NCI-H446 (cell line): ENCODE data around the gene BLACAT1.
"Not testable (repeated sequence)": the region's sequence is repeated elsewhere in the genome, so short reads cannot be mapped to it uniquely, and the experiment has no call there.

Experiments
- DNase-seq, 2 experiments: peaks; one replicate each; lab custom pipeline; 2025; lab: John Stamatoyannopoulos, UW

The BLACAT1 gene

DNA sequence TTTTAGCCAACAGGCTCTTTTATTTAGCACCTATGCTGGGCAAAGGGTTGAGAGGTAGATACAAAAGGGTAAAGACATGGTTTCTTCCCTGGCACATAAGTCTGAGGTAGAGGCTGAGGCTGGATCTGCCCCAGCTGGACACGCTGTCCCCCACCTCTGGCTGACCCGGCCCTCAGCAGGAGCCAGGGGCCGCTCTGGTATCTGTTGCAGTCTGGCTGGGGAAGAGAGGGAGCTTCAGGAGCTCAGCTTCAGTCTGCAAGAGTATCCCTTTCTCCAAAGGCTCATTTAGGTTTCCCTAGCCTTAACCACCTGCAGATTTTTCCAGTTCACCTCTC, 14.2 kb downstream of the BLACAT1 start:
- DNase-seq = no peak

DNA sequence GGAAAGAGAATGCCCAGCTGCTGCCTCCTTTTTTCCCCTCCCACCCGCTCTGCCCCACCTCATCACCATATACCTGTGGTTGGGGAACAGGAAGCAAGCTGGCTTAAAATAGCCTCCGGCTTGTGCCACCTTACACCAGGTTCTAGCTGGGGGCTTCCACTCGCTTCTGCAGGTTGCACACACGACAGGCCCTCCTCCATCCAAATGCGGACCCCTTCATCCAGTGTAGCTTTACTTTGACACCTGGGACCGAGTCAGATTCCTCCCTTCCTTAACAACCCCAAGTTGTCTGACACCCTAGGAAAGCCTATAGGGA, 14.6 kb downstream of the BLACAT1 start:
- no peak for DNase-seq

DNA sequence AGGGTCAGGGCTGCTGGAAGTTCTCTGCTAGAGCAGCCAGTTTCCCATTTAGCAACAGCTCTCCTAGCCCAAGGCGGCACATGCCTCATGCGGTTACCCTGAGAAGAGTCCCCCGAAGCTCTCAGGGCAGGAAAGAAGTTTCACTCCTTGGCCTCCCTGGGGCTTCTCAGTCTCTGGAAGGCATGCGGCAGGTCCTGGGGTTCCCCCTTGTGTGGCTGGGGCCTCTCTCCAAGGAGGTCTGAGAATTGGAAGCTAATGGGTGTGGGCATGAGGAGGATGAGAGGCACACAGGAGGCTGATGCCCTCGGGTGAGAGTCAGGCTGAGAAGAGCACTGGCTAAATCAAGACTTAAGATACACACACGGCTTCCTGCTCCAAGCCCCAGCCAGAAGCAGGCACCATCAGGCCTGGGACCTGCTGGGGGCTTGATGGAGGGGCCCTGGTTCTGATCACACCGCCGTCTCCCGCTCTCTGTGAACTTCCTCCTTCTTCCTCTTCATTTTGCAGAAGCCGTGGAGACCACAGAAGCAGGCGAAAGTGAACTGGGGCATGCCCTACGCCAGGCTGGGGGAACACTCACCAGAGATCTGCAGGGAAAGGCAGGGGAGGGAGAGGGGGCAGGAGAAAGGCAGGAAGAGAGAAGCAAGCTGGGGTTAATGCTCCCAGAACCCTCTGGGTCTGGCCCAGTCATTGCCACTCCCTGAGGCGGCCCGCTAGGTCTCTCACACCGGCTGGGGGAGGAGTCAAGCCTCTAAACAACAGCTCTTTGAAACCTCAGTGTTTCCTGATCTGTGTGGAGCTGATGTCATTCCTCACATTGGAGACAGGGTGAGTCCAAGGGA, 15.1 kb downstream of the BLACAT1 start:
- no peak for DNase-seq

DNA sequence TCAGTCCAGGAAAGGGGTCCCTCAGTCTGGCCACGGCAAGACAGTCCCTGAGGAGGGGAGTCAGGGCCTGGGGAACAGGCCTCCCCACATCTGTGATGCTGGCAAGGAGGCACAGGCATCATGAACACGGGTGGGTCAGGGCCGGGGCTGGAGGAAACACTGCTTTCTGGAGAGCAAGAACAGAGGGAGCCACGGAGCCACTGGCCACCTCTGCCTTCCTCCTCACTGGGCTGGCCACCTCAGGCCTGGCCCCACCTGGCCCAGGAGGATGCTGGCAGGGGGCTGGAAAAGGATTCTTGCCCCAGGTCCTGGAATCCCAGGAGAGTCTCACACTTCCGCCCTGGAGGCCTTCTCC, 15.7 kb downstream of the BLACAT1 start:
- no peak for DNase-seq

DNA sequence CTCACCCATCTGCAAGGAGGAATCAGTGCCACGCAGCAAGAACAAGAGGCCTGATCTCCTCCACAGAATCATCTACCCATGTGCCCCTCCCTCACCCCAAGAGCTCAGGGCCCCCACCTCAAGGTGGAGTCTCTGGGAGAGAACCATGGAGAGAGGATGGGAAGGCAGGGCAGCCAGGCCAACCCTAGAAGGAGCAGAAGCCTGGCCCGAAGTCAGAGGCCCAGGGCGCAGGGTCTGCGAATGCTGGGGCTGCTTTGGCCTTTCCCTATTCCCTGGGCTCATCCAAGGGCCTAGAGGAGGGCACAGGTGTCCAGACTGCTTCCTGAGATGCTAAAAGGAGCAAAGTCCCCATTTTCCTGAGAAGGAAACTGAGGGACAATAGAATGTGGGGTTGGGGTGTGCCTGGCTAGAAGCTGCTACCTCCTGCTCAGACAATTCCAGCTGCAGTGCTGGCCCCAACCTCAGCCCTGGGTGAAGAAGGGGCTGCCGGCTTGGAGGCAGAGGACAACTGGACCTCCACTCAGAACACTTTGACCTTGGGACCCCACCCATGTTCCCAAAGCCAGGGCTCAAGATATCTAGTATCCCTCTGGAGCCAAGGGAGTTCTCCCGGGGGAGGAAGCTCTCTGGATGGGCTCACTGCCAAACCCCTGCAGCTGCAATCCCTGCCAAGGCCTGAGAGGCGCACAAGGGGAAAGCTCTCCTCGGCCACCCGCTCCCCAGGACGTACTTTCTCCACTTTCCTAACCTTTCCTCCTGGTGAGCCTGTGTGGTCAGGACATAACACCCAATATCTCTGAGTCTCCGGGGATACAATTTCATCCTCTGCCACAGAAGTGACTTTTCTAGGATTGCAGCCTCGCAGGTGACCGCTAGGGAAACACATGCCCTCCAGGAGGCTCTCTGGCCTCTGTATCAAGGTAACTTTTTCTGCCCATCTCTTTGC, 17.4 kb downstream of the BLACAT1 start:
- peak; percentile 25 to 62 for DNase-seq

DNA sequence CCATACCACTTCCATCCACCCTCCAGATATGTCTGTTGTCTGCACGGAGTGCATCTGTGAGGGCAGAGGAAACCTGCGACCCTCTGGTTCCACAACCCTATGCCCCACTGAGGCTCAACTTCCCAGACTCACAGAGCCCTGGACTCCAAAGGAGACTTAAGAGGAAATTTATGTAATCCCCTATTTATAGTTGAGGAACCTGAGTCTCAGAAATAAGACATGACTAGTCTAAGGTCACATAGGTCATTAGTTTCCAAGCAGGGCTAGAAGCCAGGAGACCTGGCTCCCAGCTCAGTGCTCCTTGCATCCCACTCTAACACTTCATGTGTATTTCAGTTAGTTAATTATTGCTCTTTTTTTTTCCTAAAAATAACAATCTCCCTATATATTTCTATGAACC, 18.3 kb downstream of the BLACAT1 start:
- no peak for DNase-seq

DNA sequence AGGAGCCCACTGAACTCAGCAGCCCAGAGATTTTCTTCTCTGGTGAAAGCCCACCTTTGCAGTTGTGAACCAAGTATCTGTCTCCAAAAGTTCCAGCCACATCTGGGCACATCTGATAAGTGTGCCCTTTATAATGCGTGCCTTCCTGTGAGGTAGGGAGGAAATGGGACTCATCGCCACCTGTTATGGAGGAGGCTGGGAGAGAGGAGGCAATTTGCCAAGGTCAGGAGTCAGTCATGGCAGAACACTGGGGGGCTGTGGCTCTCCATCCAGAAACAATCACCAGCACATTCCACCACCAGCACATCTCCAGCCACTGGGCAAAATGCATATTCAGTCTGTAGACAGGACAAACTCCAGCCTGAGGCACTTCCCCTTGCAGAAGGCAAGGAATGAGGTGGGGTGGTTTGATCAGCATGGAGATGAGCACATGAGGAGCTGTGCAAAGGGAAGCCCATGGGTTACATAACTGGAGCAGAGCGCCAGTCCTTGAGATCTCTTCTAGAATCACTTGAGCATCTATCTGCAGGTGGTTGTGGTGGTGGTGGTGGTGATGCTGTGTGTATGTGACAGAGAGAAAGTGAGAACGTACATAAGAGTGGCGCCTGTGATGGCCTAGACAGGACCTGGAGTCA, 19.0 kb downstream of the BLACAT1 start:
- no peak for DNase-seq

DNA sequence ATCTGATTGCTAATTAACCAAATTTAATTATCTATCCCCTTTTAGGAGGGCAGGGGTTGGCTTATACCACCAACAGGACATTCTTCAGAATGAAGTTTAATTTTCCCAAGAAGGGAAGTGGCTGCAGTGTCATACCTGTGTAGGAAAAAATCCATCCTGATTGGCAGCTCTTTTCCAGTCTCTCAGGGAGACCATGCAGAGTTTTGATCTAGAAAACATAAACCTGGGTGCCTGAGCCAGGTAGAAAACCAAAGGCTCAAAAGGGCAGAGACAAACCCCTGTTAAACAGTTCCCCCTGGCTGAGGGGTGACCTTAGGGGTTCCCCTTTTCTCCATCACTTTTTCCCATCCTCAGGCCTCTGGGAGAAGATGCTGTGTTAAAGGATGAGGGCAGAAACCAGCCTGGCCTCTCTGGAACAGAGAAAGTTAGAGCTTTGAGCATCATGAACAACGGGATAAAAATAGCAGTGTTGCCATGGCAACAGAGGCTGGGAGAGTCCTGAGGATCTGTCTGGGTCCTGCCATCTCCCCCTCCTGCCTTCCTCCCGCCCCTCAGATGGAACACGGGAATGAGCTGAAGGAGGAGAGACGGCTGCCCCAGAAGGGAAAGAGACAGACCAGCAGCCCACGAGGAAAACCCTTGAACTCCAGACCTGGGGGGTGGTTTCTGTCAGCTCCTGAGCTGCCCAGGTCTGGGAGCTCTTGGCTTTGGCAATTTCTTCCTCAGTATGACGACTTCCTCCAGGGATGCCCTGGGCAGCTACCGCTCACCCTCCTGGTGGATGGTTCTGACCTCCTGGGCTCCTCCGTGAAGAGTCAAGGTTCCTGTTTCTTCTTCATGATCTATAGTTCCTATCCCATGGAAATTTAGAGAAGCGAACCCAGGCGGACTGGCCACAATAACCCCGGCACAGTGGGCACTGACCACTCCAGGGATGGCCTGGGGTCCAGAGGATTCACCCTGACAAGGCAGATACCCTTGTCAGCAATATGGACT, 20.0 kb downstream of the BLACAT1 start:
- no peak for DNase-seq

DNA sequence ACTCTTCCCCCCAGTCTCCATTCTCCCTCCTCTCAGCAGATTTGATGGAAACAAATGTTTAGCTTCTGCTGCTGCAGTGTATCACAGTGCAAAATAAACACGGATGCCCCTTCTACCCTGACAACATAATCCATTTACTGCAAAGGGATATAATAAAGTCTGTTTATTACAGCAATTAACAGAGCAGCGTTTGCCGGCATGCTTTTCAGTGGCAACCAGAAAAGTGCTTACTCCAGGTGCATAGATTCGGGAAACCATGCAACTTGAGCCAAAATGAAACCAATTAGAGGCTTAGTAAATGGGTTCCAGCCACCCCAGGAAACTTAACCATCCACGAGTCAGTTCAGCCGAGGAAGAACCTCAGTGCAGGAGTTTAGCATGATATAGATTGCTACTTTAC, 21.1 kb downstream of the BLACAT1 start:
- DNase-seq = no peak

DNA sequence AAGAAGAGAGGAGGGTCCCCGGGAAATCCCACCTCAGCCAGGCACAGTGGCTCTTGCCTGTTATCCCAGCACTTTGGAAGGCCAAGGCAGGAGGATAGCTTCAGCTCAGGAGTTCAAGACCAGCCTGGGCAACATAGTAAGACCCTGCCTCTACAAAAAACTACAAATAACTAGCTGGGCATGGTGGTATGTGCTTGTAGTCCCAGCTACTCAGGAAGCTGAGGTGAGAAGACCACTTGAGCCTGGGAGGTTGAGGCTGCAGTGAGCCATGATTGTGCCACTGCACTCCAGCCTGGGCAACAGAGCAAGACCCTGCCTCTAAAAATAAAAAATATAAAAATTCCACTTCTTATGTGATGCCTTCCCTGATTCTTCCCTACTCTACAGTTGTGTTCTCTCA, 23.2 kb downstream of the BLACAT1 start:
- not testable (repeated sequence) for DNase-seq

DNA sequence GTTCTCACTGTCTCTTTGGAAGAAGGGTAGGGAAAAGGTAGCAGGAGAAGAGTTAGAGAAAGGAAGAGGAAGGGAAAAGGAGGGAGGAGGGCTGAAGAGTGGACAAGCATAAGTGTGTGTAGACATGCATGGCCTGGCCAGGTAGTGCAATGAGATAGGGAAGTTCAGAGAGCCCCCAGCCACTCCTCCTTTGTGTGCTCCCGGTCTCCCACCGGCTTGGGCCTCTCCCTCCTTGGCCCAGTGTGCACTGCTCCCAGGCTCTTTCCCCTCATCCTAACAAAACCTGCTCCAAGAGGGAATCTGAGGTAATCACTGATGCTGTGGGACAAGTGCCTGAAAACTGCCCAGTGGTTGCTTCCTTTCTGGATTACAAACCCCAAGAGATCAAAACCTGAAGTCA, 23.7 kb downstream of the BLACAT1 start:
- DNase-seq = no peak

DNA sequence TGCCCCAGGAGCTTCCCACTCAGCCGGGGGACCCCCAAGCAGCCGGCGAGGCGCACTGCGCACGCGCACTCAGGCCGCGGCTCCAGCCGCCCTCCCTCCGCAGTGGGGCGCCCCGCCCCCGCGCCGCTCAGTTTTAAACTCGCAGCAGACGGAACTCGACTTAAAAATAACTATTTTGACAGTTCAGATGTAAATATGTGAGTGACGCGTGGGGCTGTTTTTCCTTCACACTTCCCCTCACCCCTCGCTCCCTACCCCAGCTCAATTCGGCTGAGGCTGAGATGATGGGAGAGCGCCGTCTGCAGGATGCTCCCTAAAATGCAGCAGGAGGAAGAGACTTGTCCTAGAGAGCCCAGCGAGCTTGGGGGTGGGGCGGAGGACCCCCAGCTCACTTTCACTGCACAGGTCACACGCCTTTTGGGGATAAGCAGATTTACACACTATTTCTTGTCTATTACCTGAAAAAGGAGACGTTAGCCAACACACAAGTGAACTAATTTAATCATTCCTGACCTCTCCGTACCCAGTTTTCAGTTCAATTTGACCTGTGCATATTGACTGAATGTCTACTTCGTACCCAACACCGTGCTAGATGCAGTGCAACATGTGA, 25.0 kb downstream of the BLACAT1 start:
- DNase-seq = no peak

DNA sequence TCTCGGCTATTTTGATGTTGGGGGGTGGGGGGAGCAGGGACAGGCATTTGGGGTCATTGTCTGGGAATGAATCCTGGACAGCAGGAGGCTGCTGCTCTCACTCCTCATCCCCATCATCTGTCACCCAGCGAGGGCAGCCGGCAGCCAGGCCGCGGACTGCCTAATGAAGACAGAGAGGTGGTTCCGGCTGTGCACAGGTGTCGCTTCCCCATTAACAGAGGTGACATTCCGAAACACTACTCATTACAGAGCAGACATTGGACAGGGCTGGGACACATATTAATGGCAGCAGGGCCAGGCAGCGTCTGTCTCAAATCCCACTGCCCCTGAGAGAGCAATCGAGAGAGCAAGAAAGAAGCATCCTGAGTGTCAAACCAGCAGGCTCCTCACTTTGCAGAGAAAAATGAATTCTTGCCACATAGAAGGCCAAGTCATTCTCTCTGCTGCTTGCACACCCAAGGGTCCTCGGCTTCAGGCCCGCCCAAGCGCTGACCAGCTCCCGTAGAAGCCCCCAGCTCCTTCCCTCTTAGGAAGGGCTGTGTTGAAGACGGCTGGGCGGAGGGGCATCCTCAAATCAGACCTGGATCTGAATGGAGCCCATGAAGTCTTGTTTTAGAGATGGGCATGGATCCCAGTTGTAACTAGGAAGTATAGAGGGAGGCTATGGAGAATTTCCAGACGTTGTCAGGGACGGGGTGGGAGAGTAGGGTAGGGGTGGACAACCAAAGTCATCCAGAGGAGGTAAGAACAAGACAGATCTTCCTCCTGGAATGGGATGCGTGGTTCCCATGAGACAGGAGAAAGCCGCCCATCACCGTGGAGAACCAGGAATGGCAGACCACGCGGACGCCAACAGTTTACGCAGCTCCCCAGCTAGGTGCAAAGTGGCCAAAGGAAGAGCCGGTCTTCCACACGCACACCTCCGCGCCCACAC, 25.8 kb downstream of the BLACAT1 start:
- no peak for DNase-seq

DNA sequence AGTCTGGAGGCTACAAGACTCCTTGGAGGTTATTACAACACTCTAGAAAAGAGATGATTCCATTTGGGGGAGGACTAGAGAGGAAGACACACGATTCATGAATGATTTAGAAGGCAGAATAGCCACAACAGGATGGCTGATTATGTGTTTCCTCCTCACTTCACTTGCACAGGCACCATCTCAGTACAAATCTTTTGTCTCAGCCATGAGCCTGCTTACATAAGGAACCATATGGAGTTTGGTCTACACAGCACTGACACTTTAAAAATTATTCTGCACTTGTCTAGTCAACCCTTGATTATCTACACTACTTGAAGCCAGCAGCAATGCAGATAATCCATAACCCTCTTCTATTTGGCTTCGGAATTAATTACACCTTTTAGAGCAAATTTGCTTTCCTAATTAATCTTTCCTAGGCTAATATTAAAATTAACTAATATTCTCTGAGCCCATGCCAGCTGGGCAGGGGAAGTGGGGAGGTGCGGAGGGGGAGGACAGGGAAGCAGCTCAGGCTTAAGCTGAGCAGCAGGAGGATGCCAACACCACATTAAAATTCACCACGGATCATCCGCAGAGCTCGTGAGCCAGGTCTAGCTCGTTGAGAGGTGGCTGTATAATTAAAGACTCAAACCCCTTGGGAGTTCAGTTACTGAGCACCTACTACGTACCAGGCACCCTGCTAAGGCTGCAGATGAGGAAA, 30.8 kb downstream of the BLACAT1 start:
- DNase-seq = no peak

DNA sequence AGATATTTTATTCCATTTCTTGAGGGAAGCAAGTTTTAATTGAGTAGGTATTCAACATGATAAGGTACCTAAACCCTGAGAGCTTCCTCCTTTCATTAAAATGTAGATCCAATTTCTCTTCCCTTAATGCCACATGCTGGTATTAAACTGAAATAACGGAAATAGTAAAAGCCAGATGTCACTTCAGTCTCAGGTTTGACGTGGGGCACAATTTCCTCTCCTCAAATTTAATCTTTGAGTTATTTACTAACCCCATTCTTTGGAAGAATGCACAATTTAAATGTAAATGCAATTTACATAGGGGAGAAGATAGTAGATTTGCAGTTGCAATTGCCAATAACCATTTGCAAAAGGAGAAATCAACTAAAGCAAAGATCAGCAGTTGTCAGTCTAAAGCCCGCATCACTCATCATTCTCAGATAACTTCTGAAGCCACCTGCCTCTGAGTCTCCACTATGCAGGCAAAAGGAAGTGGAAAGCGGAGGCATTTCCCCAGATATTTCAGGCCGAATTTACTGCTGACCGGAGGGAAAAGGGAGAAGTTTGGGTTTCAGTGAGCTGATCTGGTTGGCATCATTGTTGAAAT, 31.9 kb downstream of the BLACAT1 start:
- DNase-seq = no peak

DNA sequence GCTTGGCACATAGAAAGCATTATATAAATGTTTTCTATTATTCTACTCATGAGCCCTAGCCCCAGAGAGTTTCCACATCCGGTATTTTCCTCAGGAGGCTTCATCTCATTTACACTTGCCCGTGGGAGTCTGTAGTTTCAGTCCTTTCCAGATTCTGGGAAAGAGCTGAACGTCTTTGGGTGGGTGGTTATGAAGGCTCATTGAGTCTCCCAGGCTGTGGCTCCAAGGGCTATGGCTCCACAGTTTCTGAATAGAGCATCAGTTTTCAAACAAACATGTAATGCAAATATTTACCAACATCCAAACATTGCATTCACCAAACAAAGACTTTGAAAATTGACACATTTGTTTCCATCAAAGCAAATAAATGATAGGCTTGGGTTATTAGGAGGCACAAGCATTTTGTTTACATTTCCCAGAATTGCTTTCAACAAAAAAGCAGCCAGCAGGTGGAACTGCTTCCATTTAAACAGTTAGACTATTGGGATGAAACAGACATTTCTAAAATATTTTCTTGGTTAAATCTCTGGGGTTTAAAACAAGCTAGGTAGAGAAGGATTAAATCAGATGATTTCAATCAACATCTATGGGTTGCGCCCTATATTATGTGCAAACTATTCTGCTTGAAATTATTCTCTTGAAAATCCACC, 32.7 kb downstream of the BLACAT1 start:
- DNase-seq = no peak

DNA sequence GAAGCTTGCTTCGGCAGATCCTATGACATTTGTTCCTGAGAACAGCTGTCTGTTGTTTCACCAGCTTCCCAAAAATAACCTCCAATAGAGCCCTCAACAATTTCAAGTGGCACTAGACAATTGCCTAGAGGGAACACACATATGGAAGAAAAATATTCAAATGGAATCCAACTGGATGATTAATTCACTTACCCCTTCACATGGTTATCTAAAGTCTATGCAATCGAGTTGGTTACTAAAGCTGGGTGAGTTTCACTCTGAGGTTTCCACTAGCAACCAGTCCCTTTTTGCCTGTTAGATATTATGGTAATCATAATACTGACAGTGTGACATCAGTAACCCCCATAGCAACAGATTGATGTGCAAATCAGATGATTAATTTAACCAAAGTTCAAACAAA, 34.0 kb downstream of the BLACAT1 start, which contains the start of gene LEMD1:
Gene LEMD1, minus strand, starts transcription at position 259 of the 400 bp plus-strand sequence. CDS start 1,520 bp downstream, outside the sequence.
- no peak for DNase-seq

DNA sequence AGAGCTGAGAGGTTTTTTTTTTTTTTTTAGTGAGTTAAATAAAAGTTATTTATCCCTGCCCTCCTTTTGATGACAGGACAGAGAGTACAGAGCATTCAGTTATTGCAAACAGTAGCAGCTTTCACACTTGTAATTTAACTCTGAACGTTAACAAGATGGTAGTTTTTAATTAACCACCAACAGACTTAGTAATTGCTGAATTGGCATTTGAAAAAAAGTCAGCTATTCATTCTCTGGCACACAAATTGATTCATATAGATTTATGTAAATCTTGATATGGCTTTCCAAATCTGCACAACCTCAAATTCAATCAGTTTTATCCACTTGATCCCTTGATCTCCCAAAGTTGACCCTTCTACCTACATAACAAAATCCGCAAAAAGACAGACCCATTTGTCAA, 34.9 kb downstream of the BLACAT1 start:
- DNase-seq = no peak
